NCI-H146 (cell line): ENCODE measurements around the gene CD8B2.
"Not testable (repeated sequence)": the region's sequence is repeated elsewhere in the genome, so short reads cannot be mapped to it uniquely, and the experiment has no call there.

Source experiments
- DNase-seq: peaks from one replicate; lab custom pipeline; 2025; lab: John Stamatoyannopoulos, UW

CD8B2 gene

GRCh38 chr2:106511934-106512333 lies 24.8 kb downstream of the CD8B2 start:
- not testable (repeated sequence) for DNase-seq

- not testable (repeated sequence) for DNase-seq
Observed at GRCh38 chr2:106513391-106513790, 26.2 kb downstream of the CD8B2 start.

DNA sequence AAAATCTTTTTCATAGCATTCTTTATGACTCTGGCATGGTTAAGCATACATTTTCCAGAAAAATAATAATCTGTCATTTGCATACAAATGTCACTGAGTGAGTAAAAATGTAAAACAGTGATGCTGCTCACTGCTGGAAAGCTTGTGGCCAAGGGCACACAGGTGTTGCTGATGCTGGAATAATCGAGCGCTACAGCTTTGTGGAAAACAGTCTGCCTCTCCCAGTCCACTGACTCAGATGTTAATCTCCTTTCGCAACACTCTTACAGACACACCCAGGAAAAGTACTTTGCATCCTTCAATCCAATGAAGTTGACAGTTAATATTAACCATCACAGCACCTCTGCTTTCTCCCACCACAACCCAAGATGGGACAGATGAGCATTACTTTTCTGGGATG lies 27.7 kb downstream of the CD8B2 start:
- not testable (repeated sequence) for DNase-seq

DNA sequence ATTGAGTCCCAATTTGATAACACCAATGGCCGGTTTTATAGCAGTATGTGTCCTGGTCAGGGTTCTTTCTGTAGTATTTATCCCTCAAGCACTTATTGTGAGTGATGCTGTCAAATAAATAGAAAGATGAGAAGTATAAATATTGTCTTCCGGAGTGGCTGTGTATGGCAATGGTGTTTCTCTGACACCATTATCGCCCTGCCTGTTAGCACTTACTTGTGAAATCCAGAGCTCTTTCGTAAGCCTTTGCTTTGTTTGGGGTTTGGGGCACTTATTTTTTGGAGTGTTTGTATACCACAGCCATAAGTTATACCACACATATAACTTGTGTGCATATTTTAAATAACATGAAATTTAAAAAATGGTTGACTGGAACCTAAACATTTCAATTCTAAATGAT lies 29.3 kb downstream of the CD8B2 start:
- DNase-seq = no peak

DNA sequence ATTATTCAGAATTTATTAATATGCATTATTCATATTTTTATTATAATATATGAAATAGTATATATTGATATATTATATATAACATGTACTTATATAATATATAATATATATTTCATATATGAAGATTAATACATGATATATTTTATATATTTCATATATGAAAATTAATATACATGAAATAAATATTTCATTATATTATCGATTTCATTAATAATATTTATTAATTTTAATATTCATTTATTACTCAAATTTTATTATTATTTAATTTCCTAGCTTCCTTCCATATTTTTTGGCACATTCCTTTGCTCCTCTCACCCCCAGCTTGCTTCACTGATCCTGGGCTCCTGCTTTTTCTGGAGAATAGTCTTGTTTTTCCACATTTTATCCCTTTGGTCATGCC lies 29.7 kb downstream of the CD8B2 start:
- no peak for DNase-seq

- DNase-seq = no peak
Observed at GRCh38 chr2:106517329-106517728, 30.2 kb downstream of the CD8B2 start.

DNA sequence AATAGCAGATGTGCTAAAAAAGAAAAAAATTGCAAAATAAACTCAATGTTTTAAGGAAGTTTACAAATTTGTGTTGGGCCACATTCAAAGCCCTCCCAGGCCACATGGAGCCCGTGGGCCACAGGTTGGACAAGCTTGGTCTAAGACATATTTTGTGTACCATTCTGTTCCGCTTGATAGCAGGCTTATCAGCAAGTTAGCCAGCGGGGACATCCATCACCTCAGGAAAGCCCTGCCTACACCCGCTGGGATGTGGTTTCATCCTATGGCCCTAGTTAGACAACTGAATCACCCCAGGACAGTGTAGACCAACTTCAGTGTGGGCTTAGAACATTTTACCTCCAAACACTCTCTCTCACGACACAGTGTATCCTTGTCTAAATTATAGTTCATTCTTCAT lies 32.6 kb downstream of the CD8B2 start:
- no peak for DNase-seq

DNA sequence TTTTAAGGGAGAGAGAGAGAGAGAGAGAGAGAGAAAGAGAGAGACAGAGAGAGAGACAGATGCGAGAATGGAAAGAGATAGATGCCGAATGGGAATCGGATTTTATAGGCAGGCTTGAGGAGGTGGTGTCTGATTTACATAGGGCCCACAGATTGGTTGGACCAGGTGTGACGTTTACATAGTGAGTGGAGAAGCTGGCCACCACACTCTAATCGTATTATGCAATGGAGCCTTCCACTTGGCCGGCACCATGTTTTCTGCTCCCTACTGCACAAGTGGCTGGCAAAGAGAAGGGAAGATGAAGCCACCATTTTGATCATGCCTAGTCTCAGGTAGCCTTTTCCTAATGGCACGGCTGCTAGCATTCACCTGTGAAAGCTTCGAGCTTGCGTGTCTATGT lies 33.9 kb downstream of the CD8B2 start:
- DNase-seq = no peak

GRCh38 chr2:106523976-106524665 lies 37.0 kb downstream of the CD8B2 start:
- no peak for DNase-seq

GRCh38 chr2:106530866-106531265 lies 43.7 kb downstream of the CD8B2 start:
- no peak for DNase-seq

GRCh38 chr2:106531676-106532214 lies 44.6 kb downstream of the CD8B2 start:
- no peak for DNase-seq

- no peak for DNase-seq
Observed at GRCh38 chr2:106532236-106532635, 45.1 kb downstream of the CD8B2 start.

DNA sequence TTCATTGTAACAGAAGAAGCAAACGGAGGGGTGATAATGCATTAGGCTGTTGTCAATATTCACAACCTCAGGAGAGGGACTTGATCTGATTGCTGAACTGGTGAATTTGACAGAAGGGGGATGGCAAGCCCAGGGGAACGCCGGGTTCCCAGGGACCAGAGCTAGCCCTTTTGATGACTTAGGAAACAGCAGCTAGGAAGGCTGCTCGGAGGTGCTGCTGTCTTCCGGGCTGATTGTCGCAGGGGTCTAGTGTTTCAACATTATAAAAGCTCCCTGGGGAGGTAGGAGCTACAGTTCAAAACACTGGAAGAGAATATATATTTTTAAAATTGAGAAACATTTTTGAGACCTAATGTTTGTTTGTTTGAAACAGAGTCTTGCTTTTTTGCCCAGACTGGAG lies 47.3 kb downstream of the CD8B2 start:
- DNase-seq = no peak

DNA sequence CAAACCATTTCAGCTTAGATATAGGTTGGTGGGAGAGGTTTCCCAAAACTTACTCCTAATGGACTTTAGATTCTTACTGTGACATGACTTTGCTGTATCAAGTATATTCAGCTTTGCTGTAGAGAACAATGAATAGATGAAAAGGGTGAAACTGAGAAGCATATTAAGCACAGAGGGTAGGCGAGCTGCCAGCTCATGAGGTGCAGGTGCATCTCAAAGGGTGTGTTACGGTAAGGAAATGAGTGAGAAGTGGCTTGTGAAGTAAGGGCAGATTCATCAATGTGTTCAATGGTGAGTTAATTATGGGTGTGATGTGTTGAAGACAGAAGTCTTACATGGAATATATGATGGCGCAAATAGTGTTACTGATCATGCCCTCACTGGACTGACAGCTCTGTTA lies 49.3 kb downstream of the CD8B2 start:
- no peak for DNase-seq

DNA sequence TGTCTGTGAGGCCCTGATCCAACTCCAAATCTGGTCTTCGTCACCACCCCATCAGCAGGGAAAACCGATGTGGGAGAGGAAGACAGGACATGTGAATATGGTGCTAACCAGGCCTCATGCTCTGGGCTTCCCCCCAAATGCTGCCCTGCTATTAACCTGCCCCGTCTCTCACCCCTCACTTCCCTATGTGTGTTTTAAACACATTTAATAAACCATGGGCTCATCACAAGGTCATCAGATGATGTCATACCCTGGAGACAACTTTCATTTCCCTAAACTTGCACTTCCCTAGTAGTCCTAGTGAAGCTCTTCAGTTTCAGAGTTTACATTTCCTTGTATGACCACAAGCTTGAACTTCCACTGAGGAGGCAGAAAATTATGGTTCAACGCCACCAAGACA lies 49.9 kb downstream of the CD8B2 start:
- no peak for DNase-seq

GRCh38 chr2:106537791-106538191 lies 50.6 kb downstream of the CD8B2 start:
- DNase-seq = no peak

DNA sequence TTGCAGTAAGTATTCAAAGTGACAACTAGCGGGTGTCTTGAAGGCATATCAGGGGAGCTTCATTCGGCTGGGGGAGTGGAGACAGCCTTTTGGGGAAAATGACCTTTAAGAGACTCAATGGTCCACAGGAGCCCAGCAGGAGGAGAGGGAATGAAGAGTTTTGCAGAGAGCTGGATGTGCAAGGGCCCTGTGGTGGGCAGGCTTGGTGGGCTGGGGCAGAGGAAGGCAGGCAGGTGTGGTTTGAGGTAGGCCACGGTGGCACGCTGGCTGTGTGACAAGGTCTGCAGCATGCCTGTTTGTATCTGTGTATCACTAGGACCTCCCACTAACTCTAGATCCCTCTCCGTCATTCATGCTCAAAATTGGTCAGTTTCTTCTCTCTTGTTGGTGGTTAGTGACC lies 53.7 kb downstream of the CD8B2 start:
- DNase-seq = no peak

DNA sequence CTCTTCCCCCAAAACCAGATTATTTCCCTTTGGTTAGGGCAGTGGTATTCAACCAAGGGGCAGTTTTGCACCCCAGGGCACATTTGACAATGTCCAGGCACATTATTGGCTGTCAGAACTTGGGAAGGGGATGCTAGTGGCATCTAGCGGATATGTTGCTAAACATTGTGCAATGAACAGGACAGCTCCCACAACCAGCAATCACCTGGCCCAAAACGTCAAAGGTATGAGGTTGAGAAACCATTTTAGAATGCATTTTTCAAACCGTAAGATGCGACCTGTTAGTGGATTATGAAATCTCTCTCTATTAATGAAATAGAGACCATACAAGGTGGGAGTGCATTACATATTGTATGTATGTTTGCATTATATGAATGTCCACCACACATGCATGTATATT lies 54.2 kb downstream of the CD8B2 start:
- no peak for DNase-seq

- DNase-seq = peak; percentile 45
Observed at GRCh38 chr2:106542746-106543359, 55.7 kb downstream of the CD8B2 start.

- no peak for DNase-seq
Observed at GRCh38 chr2:106545007-106545406, 57.8 kb downstream of the CD8B2 start.

- no peak for DNase-seq
Observed at GRCh38 chr2:106546391-106546990, 59.3 kb downstream of the CD8B2 start.

DNA sequence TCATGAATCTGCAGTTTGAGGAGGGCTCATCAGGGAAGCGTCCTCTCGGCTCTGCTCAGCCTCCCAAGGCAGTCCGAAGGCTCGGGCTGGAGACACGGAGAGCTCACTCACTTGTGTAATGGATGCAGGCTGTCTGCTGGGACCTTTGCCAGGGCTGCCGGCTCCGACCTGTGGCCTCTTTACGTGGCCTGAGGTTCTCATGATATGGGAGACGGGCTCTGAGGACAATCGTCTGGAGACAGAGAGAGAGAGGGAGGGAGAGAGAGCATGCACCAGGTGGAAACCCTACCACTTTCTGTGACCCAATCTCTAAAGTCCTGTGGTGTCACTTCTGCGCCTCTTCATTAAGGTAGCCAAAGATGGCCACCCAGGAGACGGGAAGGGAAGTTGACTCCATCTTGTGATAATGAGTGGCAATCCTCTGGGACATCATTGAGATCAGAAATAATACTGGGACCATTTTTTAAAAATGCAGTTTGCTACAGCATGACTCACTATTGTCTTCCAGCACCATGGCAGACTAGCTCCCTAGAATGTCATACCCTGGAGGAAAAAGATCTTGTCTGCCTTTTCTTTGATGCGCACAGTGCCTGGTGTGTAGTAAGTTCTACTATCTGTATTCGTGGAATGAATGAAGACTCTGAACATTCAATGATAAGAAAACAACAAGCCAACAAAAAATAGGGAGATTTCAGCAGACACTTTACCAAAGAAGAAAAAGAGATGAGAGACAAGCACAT lies 60.2 kb downstream of the CD8B2 start:
- DNase-seq = no peak
